ENCODE data around the gene CREB3L1. TPM values are rescaled to one million over a fixed set of nuclear protein-coding genes. Genes with fewer than 3 reads are reported as not detected.

The CREB3L1 gene
- total and polyA plus RNA-seq, 8 donors, result 26.3 to 129 (median 49.0) TPM

GRCh38 chr11:46351148-46351547, 73.7 kb downstream of the CREB3L1 start:
- no peak for TF ChIP-seq CTCF (IDR thresholded peaks at IDR 0.05)
- Histone ChIP-seq H3K4me1 (peaks cover 0 to 42% (median 26%) of the 10 kb centered on the region in 3 donors), H3K36me3 (no peaks in the 10 kb centered on the region), H3K4me3 (no peak overlapping the region), H3K27ac (peak overlapping the region; percentile 1 to 77 (median 42)), H3K27me3 (no peaks in the 10 kb centered on the region), H3K9me3 (no peaks in the 10 kb centered on the region)
- WGBS, 2 donors, result 36 to 43% methylated on average over 8 of the region's 8 CpGs
- no peak for ATAC-seq
- intact Hi-C loops (cut with DNase I), result no loop called here
- no peak for DNase-seq
- no peak for FAIRE-seq

GRCh38 chr11:46351606-46352005, 74.1 kb downstream of the CREB3L1 start:
- intact Hi-C loops (cut with DNase I), result no loop called here
- Histone ChIP-seq H3K27me3 (no peaks in the 10 kb centered on the region), H3K36me3 (no peaks in the 10 kb centered on the region), H3K27ac (peak overlapping the region; percentile 1 to 77 (median 42)), H3K4me1 (peaks cover 0 to 43% (median 26%) of the 10 kb centered on the region in 3 donors), H3K4me3 (peak overlapping the region in 1 of 4 donors; percentile 35), H3K9me3 (no peaks in the 10 kb centered on the region)
- 16 to 30% methylated on average over 5 of the region's 5 CpGs for WGBS, 2 donors
- peak in 3 of 6 donors; percentile 54 to 63 (median 56) for DNase-seq
- FAIRE-seq, result no peak
- ATAC-seq, result peak; percentile 17 to 41 (median 29)
- no peak for TF ChIP-seq CTCF (IDR thresholded peaks at IDR 0.05)

- peaks cover 0 to 50% (median 33%) of the 10 kb centered on the region in 3 donors for H3K4me1 ChIP-seq
- 13 to 16% methylated on average over 30 to 33 of the region's 33 CpGs for WGBS, 2 donors
- peak overlapping the region in 3 of 4 donors; percentile 45 to 77 (median 60) for H3K27ac ChIP-seq
- H3K27me3 ChIP-seq, result no peaks in the 10 kb centered on the region
- peak; percentile 89 to 97 (median 95) for TF ChIP-seq CTCF (IDR thresholded peaks at IDR 0.05)
- ATAC-seq (peak; percentile 73 to 80 (median 75)), DNase-seq (peak; percentile 84 to 95 (median 86)), FAIRE-seq (no peak)
- intact Hi-C loops (cut with DNase I), result no loop called here
- H3K9me3 ChIP-seq, result no peaks in the 10 kb centered on the region
- H3K36me3 ChIP-seq, result no peaks in the 10 kb centered on the region
- H3K4me3 ChIP-seq, result peak overlapping the region; percentile 3 to 35 (median 17)
These were observed 74.8 kb downstream of the CREB3L1 start for GRCh38 chr11:46352063-46352841.

- no peak for FAIRE-seq
- Histone ChIP-seq H3K27ac (peak overlapping the region in 1 of 4 donors; percentile 12), H3K4me1 (peaks cover 6 to 59% (median 40%) of the 10 kb centered on the region in 3 donors), H3K36me3 (no peaks in the 10 kb centered on the region), H3K27me3 (no peaks in the 10 kb centered on the region), H3K9me3 (no peaks in the 10 kb centered on the region), H3K4me3 (no peak overlapping the region)
- WGBS, 2 donors, result 71 to 74% methylated on average over 9 of the region's 9 CpGs
- ATAC-seq, result no peak
- no peak for TF ChIP-seq CTCF (IDR thresholded peaks at IDR 0.05)
- intact Hi-C loops (cut with DNase I), result no loop called here
- no peak for DNase-seq
These were observed 76.2 kb downstream of the CREB3L1 start for GRCh38 chr11:46353698-46354097.
